ENCODE measurements around the gene CCDC192.

Gene CCDC192

DNA sequence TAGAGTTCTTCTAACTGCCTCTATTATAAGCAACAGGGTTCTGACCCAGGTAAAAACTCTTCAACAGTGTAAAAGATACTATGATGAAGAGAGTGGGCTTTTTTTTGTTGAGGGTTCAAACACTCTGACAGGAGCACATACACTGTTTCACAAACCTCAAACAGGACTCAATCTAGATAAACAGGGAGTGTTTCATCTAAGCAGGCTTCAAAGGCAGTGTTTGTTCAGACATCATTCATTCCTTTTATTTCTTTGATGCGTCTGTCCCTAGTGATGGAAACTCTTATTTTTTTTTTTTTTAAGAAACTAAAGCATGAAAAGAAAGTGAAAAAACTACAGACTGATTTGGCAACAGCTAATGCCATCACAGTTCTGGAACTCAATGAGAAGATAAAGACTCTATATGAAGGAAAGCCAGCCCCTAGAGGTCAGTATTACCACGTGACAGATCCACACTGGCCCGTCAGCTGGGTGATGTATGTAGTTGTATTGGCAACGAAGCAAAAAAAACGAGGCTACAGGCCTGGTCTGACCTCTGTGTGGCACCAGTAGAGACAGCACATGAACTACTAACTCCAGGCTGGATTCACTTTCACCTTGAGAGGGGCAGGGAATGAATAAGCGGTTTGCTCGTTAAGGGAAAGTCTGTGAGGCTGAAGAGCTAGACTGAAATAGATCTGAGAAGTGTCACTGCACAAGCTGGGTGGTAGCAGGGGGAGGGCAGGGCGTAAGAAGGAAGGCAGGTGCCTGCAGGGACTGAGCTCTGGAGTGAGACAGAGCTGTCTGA lies 172.2 kb downstream of the CCDC192 start (continued):
- TF ChIP-seq, protein P1, sequence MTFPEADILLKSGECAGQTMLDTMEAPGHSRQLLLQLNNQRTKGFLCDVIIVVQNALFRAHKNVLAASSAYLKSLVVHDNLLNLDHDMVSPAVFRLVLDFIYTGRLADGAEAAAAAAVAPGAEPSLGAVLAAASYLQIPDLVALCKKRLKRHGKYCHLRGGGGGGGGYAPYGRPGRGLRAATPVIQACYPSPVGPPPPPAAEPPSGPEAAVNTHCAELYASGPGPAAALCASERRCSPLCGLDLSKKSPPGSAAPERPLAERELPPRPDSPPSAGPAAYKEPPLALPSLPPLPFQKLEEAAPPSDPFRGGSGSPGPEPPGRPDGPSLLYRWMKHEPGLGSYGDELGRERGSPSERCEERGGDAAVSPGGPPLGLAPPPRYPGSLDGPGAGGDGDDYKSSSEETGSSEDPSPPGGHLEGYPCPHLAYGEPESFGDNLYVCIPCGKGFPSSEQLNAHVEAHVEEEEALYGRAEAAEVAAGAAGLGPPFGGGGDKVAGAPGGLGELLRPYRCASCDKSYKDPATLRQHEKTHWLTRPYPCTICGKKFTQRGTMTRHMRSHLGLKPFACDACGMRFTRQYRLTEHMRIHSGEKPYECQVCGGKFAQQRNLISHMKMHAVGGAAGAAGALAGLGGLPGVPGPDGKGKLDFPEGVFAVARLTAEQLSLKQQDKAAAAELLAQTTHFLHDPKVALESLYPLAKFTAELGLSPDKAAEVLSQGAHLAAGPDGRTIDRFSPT (tag by site-specific recombination; IDR thresholded peaks at IDR 0.05): no peak
- TF ChIP-seq ZNF24 (tag by site-specific recombination; IDR thresholded peaks at IDR 0.05): no peak
- no peak for TF ChIP-seq ZNF132 (tag by site-specific recombination; IDR thresholded peaks at IDR 0.05; ENCODE audit: borderline replicate concordance)
- TF ChIP-seq ZNF701 (tag by site-specific recombination; IDR thresholded peaks at IDR 0.05): no peak
- TF ChIP-seq GLIS1 (tag by site-specific recombination; IDR thresholded peaks at IDR 0.05): peak; percentile 47; the same call in 1 of the 2 replicates
- no peak for TF ChIP-seq OSR2 (tag by site-specific recombination; IDR thresholded peaks at IDR 0.05)
- peak; percentile 70; the same call in 1 of the 2 replicates for TF ChIP-seq ZNF600 (tag by site-specific recombination; IDR thresholded peaks at IDR 0.05)
- no peak for TF ChIP-seq ZNF426 (tag by site-specific recombination; IDR thresholded peaks at IDR 0.05)
- TF ChIP-seq ZNF292 (tag by site-specific recombination; IDR thresholded peaks at IDR 0.05; ENCODE audit: borderline replicate concordance, low read depth): no peak
- TF ChIP-seq ZNF280C (tag by site-specific recombination; IDR thresholded peaks at IDR 0.05): no peak
- no peak for TF ChIP-seq PBX3 (CRISPR knock-in tag; IDR thresholded peaks at IDR 0.05)
- no peak for TF ChIP-seq ZNF670 (tag by site-specific recombination; IDR thresholded peaks at IDR 0.05; ENCODE audit: low read depth)

DNA sequence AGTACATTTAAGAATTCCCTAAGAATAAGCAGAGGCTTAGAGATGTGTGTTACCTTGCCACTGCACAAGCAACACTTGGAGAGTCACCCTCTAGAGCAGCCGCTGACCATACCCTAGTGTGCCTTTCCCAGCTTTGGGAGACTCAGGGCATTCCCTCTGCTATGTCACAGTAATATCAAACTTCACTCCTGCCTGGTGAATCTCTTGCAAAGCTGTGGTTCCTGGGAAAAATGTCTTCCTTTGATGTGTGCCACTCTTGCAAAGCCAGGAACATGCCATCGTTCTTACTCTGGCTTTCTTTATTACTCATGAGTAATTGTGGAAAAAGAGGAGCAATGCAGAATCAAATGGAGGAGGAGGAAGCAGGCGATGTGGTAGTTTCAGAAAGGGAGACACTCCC lies 173.2 kb downstream of the CCDC192 start:
- no peak overlapping the region for H3K4me3 ChIP-seq (ENCODE audit: low read depth, low read length)
- peaks cover 6% of the 10 kb centered on the region for H3K4me1 ChIP-seq (ENCODE audit: control insufficient read depth, insufficient read depth, low read length)
- H3K27ac ChIP-seq (ENCODE audit: extremely low read depth, low read depth, low read length): no peak overlapping the region
- ChIA-PET POLR2A (no interaction called here), CTCF (interaction anchor here (0.6 to 4.0 kb wide), 19 partner anchors 8 to 336 kb away, joined by 3 to 30 read pairs (median 4); no protein-coding TSS in a partner anchor)
- H3K36me3 ChIP-seq (ENCODE audit: control insufficient read depth in 2 of 2, insufficient read depth in 1 of 2, low read length in 2 of 2): no peaks in the 10 kb centered on the region
- TF ChIP-seq ZBTB48 (tag by site-specific recombination; IDR thresholded peaks at IDR 0.05) (no peak), ZNF843 (tag by site-specific recombination; IDR thresholded peaks at IDR 0.05) (no peak), ZSCAN16 (tag by site-specific recombination; IDR thresholded peaks at IDR 0.05) (no peak), ZNF24 (tag by site-specific recombination; IDR thresholded peaks at IDR 0.05) (no peak), ZNF350 (tag by site-specific recombination; IDR thresholded peaks at IDR 0.05) (no peak), ZNF548 (tag by site-specific recombination; IDR thresholded peaks at IDR 0.05) (no peak), KLF16 (tag by site-specific recombination; IDR thresholded peaks at IDR 0.05) (no peak), ZNF521 (tag by site-specific recombination; IDR thresholded peaks at IDR 0.05) (no peak), ZNF660 (tag by site-specific recombination; IDR thresholded peaks at IDR 0.05) (no peak), GLI4 (tag by site-specific recombination; IDR thresholded peaks at IDR 0.05) (no peak)
- H3K9me3 ChIP-seq (ENCODE audit: control insufficient read depth, insufficient read depth, low read depth, low read length): no peaks in the 10 kb centered on the region
